22Rv1 (cell line): ENCODE measurements around the gene POC1B.

ENCODE experiments used
- H3K27ac ChIP-seq: fragments of 450-650 bp; 2 replicates; pipeline ENCODE4 v1.5.1; 2017
- CTCF ChIP-seq: fragments of 450-650 bp; IDR thresholded peaks from 2 replicates; pipeline ENCODE4 v1.5.1; 2017; ENCODE audit warnings: mild to moderate bottlenecking
- ZFX ChIP-seq: fragments of 450-650 bp; IDR thresholded peaks from 2 replicates; pipeline ENCODE4 v1.6.1; 2017; ENCODE audit warnings: antibody characterized with exemption, borderline replicate concordance

Gene POC1B

GRCh38 chr12:89525824-89526770, at the start of gene POC1B:
POC1B (minus strand) TSS chr12:89526047; CDS start chr12:89525895, 152 bp downstream.
- no peak for TF ChIP-seq ZFX
- H3K27ac ChIP-seq = peak within 1 kb of the TSS; percentile 93

- H3K27ac ChIP-seq = no peak overlapping the region
- TF ChIP-seq ZFX = no peak
- no peak for TF ChIP-seq CTCF
Observed at GRCh38 chr12:89575374-89575773, 49.5 kb upstream of the POC1B start.

- H3K27ac ChIP-seq = no peak overlapping the region
- TF ChIP-seq ZFX (no peak), CTCF (no peak)
Observed at GRCh38 chr12:89574736-89575208, 48.9 kb upstream of the POC1B start.

- H3K27ac ChIP-seq = no peak overlapping the region
- TF ChIP-seq CTCF (no peak), ZFX (no peak)
Observed at GRCh38 chr12:89573051-89573810, 47.4 kb upstream of the POC1B start.

GRCh38 chr12:89571491-89572195, 45.8 kb upstream of the POC1B start:
- TF ChIP-seq CTCF (no peak), ZFX (no peak)
- H3K27ac ChIP-seq = no peak overlapping the region

GRCh38 chr12:89568484-89568883, 42.6 kb upstream of the POC1B start:
- H3K27ac ChIP-seq = no peak overlapping the region
- TF ChIP-seq ZFX (no peak), CTCF (no peak)

GRCh38 chr12:89567691-89568239, 41.9 kb upstream of the POC1B start:
- no peak overlapping the region for H3K27ac ChIP-seq
- TF ChIP-seq CTCF = no peak
- no peak for TF ChIP-seq ZFX
